Lower leg skin (tissue), 3 donors: ENCODE measurements around the gene GOLGA6D.
"Not testable (repeated sequence)": the region's sequence is repeated elsewhere in the genome, so short reads cannot be mapped to it uniquely, and the experiment has no call there.

Experiments
- POLR2A ChIP-seq, 2 donors: fragments of 450-650 bp; IDR thresholded peaks; one replicate each; pipeline ENCODE4 v1.6.1; 2016 to 2017; ENCODE audit warnings: antibody characterized with exemption in 2 of 2, mild to moderate bottlenecking in 1 of 2, moderate library complexity in 1 of 2
- TF ChIP-seq, protein P1 (sequence below), 3 donors: fragments of 450-650 bp; IDR thresholded peaks; one replicate each; pipeline ENCODE4 v1.5.1; 2016; ENCODE audit warnings: antibody characterized with exemption in 3 of 3, mild to moderate bottlenecking in 3 of 3, moderate library complexity in 2 of 3

DNA sequence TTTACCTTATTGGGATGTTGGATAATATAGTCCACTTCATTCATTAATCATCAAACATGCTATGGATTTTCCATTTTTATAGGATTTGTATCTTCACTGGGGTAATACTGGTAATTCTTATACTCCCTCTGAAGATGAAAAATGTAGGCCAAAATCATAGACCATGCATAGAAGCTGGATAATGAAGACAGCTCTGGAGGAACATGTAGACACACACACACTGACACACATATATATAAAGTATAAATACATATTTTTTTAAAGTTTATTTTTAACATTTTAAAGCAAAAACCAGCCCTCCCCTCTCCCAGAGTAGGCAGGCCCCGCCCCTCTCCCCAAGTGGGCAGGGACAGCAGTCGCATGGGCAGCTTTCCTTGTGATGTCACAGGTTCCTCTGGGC lies 24.6 kb upstream of the GOLGA6D start, which contains the start of gene GOLGA6C:
- TF ChIP-seq, protein P1, sequence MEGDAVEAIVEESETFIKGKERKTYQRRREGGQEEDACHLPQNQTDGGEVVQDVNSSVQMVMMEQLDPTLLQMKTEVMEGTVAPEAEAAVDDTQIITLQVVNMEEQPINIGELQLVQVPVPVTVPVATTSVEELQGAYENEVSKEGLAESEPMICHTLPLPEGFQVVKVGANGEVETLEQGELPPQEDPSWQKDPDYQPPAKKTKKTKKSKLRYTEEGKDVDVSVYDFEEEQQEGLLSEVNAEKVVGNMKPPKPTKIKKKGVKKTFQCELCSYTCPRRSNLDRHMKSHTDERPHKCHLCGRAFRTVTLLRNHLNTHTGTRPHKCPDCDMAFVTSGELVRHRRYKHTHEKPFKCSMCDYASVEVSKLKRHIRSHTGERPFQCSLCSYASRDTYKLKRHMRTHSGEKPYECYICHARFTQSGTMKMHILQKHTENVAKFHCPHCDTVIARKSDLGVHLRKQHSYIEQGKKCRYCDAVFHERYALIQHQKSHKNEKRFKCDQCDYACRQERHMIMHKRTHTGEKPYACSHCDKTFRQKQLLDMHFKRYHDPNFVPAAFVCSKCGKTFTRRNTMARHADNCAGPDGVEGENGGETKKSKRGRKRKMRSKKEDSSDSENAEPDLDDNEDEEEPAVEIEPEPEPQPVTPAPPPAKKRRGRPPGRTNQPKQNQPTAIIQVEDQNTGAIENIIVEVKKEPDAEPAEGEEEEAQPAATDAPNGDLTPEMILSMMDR (IDR thresholded peaks at IDR 0.05) = not testable (repeated sequence)
- not testable (repeated sequence) for TF ChIP-seq POLR2A (IDR thresholded peaks at IDR 0.05)
